Calu3 (cell line): Measurements from ENCODE around the gene RABGAP1L. TPM values are rescaled to one million over a fixed set of nuclear protein-coding genes. Genes with fewer than 3 reads are reported as not detected.

Experiments
- BruUV-seq: library from RNA; stranded (reverse); fragments of 400-500 nt; replicated peaks from 2 replicates; lab custom pipeline; 2021; lab: Mats Ljungman, UMichigan
- CTCF ChIA-PET: fragments of 300-600 bp; sonication (Branson Sonifier 250); formaldehyde crosslinking; loops from one replicate; lab custom pipeline; 2022; ENCODE audit warnings: antibody characterized with exemption; lab: Charles Lee
- DNase-seq: peaks from one replicate; pipeline ENCODE4 v3.0.0; 2022
- H3K27ac Mint-ChIP-seq: one replicate; pipeline ENCODE4 v1.8.0; 2022; ENCODE audit warnings: mixed read lengths; ENCODE audit not compliant: unreplicated experiment
- H3K27me3 Mint-ChIP-seq: one replicate; pipeline ENCODE4 v1.8.0; 2022; ENCODE audit warnings: mixed read lengths; ENCODE audit not compliant: unreplicated experiment
- H3K36me3 Mint-ChIP-seq: one replicate; pipeline ENCODE4 v1.8.0; 2022; ENCODE audit warnings: mild to moderate bottlenecking, moderate library complexity, mixed read lengths; ENCODE audit not compliant: insufficient read depth, unreplicated experiment
- H3K4me1 Mint-ChIP-seq: one replicate; pipeline ENCODE4 v1.8.0; 2022; ENCODE audit warnings: mild to moderate bottlenecking, low read depth, mixed read lengths; ENCODE audit not compliant: unreplicated experiment
- H3K4me3 Mint-ChIP-seq: one replicate; pipeline ENCODE4 v1.8.0; 2022; ENCODE audit warnings: mild to moderate bottlenecking, low read depth, moderate library complexity, mixed read lengths; ENCODE audit not compliant: unreplicated experiment
- H3K9me3 Mint-ChIP-seq: one replicate; pipeline ENCODE4 v1.8.0; 2022; ENCODE audit warnings: low read depth, mixed read lengths; ENCODE audit not compliant: unreplicated experiment
- CTCF ChIP-seq: fragments of 200-600 bp; IDR thresholded peaks from one replicate; pipeline ENCODE4 v1.8.0; 2022; ENCODE audit warnings: antibody characterized with exemption; ENCODE audit not compliant: unreplicated experiment
- intact Hi-C: fragments of 100-400 bp; cut with micrococcal nuclease; formaldehyde crosslinking; loops from one replicate; pipeline ENCODE4 v1.10.0; 2022; ENCODE audit not compliant: unreplicated experiment
- total RNA-seq: library from RNA; stranded (reverse); gene quantifications from 2 replicates; pipeline ENCODE4 v1.2.3, GENCODE V29; 2022

The RABGAP1L gene
- total RNA-seq, 1 experiment from 2014 or later: 135 TPM

DNA sequence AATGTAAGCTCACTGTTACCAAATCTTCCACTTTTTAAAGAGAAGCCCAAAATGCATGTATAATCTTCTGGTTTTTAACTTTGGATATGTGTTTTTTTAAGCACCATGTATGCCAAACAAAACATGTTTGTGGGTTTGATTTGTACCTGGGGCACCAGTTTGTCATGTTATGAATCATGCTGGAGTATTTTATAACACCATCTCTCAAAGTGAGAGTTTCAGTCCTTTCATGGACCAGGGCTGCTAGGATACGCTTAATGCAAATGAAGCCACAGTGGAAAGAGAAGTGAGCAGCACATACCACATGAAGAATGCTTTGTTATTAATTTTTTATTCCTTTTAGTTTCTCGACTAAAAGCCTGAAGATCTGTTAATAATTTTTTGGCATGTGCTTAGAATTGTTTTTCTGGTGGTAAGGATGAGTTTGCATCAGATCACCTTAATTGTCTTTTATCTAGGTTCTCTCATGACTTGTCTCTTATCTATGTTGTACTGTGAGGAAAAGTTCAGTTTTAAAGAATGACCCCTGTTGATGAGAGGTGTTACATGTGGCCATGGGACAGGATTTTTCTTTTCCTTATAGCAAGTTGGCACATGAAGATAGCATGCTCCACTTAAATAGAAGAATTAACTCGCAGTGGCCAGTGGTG lies 2.0 kb upstream of the RABGAP1L start:
- no TSS peak for BruUV-seq
- H3K9me3 Mint-ChIP-seq: no peaks in the 10 kb centered on the region
- intact Hi-C loops: loop anchor here (10.0 kb wide), 1 partner anchor 132 kb away; the partner anchor contains the start of gene RC3H1
- CTCF ChIA-PET: no interaction called here
- H3K36me3 Mint-ChIP-seq: peaks cover 23% of the 10 kb centered on the region
- no peak overlapping the region for H3K27ac Mint-ChIP-seq
- H3K4me3 Mint-ChIP-seq: no peak overlapping the region
- no peaks in the 10 kb centered on the region for H3K27me3 Mint-ChIP-seq
- DNase-seq: no peak
- H3K4me1 Mint-ChIP-seq: peaks cover 38% of the 10 kb centered on the region
- no peak for TF ChIP-seq CTCF

GRCh38 chr1:174158767-174159251 lies 511 bp upstream of the RABGAP1L start:
- peak overlapping the region; percentile 100 for H3K4me3 Mint-ChIP-seq
- no peak for DNase-seq
- no peak for TF ChIP-seq CTCF
- peak overlapping the region; percentile 78 for H3K27ac Mint-ChIP-seq
- TSS peak; percentile 55 for BruUV-seq
- CTCF ChIA-PET: interaction anchor here (0.6 kb wide), 1 partner anchor 220 kb away, joined by 3 read pairs; no protein-coding TSS in a partner anchor
- peaks cover 29% of the 10 kb centered on the region for H3K4me1 Mint-ChIP-seq
- H3K27me3 Mint-ChIP-seq: no peaks in the 10 kb centered on the region
- H3K36me3 Mint-ChIP-seq: peaks cover 23% of the 10 kb centered on the region
- intact Hi-C loops: loop anchor here (10.0 kb wide), 1 partner anchor 134 kb away; the partner anchor contains the start of gene RC3H1
- no peaks in the 10 kb centered on the region for H3K9me3 Mint-ChIP-seq

- no peak overlapping the region for H3K27ac Mint-ChIP-seq
- intact Hi-C loops: no loop called here
- BruUV-seq: no TSS peak
Observed at GRCh38 chr1:174160109-174160473, 771 bp downstream of the RABGAP1L start.

DNA sequence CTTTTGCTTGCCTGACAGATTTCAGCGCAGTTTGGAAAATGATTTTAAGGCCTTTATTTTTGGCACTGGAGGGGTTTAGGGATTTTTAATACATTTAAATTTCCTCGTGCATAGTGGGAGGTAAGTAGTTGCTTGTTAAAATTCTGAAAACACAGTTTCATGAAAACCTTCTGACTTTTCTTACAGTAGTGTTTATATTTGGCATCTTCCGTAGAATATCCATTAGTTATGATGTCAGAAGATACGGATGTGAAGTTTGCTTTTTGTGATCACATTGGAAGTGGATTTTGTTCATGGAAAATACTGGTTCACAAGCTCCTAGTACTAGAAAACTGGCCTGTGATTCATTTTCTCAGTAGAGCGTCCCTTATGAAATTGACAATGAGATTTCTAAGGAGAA lies 1.3 kb downstream of the RABGAP1L start:
- H3K4me1 Mint-ChIP-seq: peaks cover 40% of the 10 kb centered on the region
- TF ChIP-seq CTCF: no peak
- peaks cover 23% of the 10 kb centered on the region for H3K36me3 Mint-ChIP-seq
- no peak for DNase-seq
- peak overlapping the region; percentile 100 for H3K4me3 Mint-ChIP-seq
- intact Hi-C loops: no loop called here
- no peaks in the 10 kb centered on the region for H3K9me3 Mint-ChIP-seq
- H3K27ac Mint-ChIP-seq: no peak overlapping the region
- BruUV-seq: TSS peak; percentile 37
- CTCF ChIA-PET: interaction anchor here (0.8 kb wide), 1 partner anchor 611 kb away, joined by 3 read pairs; no protein-coding TSS in a partner anchor
- no peaks in the 10 kb centered on the region for H3K27me3 Mint-ChIP-seq

More at GRCh38 chr1:174160109-174160473, 771 bp downstream of the RABGAP1L start:
- peak; percentile 48 for DNase-seq
- CTCF ChIA-PET: no interaction called here
- Mint-ChIP-seq H3K27me3 (no peaks in the 10 kb centered on the region), H3K9me3 (no peaks in the 10 kb centered on the region), H3K4me1 (peaks cover 40% of the 10 kb centered on the region), H3K4me3 (peak overlapping the region; percentile 100), H3K36me3 (peaks cover 23% of the 10 kb centered on the region)
- TF ChIP-seq CTCF: no peak
